ENCODE results near the gene GPR132.
"Not testable (repeated sequence)": the region's sequence is repeated elsewhere in the genome, so short reads cannot be mapped to it uniquely, and the experiment has no call there.

GPR132 gene, protein sequence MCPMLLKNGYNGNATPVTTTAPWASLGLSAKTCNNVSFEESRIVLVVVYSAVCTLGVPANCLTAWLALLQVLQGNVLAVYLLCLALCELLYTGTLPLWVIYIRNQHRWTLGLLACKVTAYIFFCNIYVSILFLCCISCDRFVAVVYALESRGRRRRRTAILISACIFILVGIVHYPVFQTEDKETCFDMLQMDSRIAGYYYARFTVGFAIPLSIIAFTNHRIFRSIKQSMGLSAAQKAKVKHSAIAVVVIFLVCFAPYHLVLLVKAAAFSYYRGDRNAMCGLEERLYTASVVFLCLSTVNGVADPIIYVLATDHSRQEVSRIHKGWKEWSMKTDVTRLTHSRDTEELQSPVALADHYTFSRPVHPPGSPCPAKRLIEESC

DNA sequence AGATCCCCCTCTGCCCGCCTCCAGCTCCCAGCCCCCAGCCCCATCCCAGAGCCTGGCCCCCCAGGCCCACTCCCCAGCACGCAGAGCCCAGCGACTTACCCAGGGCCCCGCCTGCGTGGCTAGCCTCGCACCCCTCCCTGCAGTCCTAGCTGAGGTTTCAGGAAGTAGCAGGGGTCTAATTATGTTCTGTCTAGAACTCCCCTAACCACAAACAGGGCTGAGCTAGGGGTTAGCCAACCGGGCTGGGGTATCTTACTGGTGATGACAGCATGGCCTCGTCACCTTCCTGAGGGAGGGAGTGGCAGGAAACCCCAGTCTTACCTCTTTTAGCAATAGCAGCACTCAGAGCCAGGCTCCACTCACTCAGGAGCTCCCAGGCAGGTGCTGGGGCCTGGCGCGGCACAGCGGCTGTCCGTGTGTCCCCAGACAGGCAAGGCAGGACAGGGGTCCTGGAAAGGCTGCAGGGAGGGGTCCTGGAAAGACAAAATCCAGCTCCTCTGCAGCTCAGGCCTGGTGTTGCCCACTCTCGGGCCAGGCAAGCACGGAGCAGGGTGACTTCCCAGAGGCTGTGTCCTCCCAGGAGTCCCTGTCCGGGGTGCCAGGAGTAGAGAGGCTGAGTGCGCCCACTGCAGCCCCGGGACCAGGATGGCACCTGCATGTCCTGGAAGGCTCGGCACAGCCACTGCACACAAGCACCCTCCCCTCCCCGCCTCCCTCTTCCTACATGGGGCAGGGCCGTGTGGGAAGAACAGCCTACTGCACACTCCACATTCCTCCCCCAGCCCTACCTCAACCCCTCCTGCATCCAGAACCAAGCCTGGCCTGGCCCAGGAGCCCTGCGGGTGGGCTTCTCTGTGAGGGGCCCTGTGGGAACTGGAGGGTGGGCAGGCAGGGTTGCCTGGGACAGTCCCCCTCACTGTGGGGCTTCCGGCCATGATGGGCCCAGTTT lies at the start of gene GPR132:
TSS of gene GPR132 (minus strand) at position 151 of the 949 bp plus-strand sequence. CDS start 10,010 bp downstream, outside the sequence.
- no peak for DNase-seq

DNA sequence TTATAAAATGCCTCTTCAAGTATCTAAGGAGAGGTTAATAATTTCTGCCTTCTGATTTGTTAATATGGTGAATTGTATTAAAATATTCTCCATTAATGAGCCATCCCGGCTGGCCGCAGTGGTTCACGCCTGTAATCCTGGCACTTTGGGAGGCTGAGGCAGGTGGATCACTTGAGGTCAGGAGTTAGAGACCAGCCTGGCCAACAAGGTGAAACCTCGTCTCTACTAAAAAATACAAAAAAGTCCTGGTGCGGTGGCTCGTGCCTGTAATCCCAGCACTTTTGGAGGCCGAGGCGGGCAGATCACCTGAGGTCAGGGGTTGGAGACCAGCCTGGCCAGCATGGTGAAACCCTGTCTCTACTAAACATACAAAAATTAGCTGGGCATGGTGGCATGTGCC lies 44.0 kb upstream of the GPR132 start:
- DNase-seq, result not testable (repeated sequence)

DNA sequence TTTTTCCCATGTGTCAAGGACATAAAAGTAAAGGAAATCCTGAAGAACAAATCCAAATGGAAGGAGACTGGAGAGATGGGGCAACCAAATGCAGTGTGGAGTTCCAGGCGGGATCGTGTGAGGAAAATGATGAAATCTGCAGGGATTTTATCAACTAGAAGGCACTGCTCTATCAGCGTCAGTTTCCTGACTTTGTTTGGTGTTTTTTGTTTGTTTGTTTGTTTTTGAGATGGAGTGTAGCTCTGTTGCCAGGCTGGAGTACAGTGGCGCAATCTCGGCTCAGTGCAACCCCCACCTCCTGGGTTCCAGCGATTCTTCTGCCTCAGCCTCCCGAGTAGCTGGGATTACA lies 43.3 kb upstream of the GPR132 start:
- DNase-seq, result no peak

DNA sequence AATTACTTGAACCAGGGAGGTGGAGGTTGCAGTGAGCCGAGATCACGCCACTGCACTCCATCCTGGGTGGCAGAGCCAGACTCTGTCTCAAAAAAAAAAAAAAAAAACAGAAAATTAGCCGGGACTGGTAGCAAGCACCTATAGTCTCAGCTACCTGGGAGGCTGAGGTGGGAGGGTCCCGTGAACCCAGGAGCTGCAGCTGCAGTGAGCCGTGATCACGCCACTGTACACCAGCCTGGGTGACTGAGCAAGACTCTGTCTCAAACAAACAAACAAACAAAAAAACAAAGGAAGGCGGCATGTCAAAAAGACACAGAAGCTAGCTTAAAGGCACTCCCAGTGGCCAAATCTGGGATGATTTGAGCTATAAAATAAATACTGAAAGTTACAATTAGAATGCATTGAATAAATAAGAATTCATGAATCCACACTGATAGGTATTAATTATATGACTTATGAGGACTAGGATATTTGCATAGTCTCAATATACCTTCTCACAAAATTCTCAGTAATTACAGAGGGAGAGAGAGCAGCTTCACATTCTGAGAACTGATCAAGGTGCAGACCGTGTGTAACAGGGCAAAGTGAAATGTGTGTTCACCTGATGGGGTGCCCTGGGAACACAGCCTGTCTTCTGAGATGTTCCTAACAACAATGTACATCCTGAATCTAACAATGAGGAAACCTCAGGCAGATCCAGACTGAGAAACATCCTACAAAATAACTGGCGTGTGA lies 42.7 kb upstream of the GPR132 start:
- DNase-seq, result no peak

DNA sequence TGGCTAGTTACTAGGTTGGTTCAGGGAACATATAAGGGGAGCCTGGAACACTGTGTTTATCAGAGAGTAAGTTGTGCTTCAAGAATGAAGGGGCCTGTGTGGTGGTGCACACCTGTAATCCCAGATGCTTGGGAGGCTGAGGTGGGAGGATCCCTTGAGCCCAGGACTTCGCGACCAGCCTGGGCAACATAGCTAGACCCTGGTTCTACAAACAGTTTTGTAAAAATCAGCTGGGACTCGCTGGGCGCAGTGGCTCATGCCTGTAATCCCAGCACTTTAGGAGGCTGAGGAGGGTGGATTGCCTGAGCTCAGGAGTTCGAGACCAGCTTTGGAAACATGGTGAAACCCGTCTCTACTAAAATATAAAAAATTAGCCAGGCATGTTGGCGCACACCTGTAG lies 42.1 kb upstream of the GPR132 start:
- no peak for DNase-seq

DNA sequence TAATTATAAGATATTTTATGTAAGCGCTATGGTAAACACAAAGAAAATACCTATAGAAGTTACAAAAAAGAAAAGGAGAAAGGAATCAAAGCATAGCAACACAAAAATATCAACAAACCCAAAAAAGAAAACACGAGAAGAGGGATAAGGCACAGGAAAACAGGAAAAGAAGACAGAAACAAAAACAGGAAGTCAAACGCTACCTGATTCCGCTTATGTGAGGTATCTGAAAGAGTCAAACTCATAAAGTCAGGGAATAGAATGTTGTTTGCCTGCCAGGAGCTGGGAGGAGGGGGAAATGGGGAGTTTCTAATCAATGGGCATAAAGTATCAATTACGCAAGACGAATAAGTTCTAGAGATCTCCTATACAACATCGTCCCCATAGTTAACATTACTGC lies 39.9 kb upstream of the GPR132 start:
- no peak for DNase-seq

DNA sequence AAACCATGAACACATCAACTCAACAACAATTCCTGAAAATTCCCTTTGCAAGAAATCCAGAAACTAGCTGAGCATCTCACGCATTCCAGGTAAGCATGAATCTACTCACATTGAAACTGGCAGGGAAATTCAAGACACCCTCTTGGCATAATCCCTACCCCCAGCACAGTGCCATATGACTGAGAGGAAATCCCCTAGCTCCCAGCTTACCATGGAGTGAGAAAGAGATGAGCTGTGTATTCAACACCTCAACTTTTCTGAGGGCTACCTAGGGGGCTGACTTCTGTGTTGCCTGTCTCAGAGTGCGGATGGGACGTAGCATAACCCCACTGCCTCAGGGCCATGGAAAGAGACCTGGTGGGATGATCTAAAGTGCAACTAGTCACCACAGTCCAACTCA lies 37.7 kb upstream of the GPR132 start:
- DNase-seq, result no peak

DNA sequence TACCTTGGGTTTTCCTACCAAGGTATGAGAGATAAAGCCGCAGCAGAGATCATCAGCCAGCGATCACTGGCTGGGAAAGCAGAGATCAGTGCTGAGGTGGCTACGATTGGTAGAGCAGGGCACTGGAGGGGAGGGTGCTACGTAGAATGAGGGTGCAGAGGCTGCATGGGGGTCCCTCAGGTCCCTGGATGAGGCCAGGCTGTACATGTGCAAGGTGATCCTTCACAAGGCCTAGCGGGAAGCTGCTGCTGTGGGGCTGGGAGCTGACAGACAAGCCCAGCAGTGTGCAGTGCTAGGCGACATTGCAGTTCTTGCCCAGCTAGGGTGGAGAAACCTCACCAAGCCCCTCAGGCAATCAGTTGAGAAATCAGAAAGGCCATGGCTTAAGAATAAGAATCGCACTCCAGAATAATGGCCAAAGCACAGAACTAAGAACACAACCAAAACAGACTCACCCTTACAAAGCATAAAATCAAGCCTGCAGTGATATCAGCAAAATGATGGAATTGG lies 37.2 kb upstream of the GPR132 start:
- DNase-seq, result no peak

DNA sequence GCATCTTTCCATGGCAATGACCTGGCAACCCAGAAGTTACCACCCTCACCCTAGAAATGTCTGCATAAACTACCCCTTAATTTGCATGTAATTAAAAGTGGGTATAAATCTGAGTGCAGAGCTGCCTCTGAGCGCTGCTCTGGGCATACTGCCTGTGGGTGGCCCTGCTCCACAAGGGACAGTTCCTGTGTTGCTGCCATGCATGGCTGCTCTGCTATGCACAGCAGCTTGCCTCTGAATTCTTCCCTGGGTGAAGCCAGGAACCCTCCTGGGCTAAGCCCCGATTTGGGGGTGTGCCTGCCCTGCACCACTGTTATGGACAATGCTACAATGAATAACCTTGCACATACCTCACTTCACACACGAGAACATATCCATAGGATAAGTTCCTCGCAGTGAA lies 35.7 kb upstream of the GPR132 start:
- no peak for DNase-seq

DNA sequence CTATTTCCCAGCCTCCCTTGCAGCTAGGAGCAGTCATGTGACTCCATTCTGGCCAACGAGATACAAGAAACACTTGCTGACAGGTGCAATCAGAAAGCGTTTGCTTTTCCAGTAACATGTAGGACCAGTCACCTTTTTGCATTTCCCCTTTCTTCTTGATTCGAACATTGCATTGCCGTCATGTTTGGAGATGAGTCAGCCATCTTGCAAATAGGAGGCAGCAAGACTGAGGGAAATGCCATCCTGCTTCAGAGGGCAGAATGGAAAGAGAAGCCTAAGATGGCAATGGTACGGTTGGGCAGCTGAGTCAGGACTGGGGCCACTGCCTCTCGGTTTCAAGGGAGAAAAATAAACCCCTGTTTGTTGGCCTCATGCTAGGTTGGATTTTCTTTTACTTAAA lies 34.5 kb upstream of the GPR132 start:
- no peak for DNase-seq

DNA sequence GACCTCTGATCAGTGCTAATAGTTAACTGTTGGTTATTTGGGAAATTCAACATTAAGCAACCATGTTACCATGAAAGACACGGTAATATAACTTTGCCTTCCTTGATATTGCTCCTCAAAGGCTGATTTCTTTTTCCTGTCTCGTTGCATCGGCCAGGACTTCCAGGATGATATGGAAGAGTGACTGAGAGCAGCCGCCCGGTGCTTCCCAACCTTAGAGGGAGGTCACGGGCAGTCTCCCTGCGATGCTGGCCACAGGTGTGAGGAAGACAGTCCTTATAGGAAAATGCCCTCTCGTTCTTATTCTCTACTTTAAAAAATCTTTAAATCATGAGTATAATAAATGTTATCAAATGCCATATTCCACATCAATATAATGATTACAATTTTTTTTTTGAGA lies 33.1 kb upstream of the GPR132 start:
- DNase-seq, result no peak

DNA sequence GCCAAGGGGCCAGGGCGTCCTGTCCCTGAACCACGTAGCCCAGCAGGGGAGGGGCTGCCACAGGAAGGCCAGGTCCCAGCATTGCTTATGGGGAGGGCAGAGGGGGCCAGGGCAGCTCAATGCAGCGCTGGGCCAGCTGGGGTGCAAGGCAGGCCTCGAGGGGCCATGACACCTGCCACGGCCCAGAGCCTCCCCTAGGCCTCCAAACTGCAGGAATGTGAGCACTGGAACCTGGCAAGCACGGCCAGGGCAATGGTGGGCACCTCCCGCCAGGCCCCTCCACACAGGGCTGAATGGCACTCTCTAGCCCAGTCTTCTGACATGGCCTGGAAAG lies 32.5 kb upstream of the GPR132 start:
- no peak for DNase-seq

DNA sequence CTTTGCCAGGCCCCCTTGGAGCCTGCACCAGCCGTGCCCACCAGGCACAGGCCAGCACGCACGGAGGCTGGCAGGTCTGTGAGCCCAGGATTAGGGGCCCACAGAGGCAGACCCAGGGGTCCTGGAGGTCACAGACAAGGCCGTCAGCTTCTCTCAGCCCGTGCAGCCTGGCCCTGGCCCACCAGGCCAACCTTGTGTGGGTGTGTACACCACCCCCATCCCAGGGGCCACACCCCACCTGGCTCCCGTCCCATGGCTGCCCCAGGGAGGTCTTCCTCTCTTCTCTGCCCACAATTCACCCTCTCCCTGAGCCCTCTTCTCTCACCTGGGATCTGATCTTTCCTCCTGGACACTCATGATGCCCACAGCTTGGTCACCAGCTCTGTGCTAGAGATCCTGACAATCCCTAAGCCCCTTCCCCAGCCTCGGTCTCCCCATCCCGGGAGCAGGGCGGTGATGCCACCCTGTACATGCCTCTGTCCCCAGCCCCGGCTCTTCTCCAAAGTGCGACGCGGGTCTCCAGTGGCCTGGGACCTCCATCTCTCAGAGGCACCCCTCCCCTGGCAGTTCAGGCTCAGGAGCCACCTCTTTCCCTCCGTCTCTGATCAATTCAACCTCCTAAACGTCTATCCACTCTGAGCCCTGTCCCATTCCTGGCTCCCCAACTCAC lies 31.1 kb upstream of the GPR132 start:
- DNase-seq, result no peak

DNA sequence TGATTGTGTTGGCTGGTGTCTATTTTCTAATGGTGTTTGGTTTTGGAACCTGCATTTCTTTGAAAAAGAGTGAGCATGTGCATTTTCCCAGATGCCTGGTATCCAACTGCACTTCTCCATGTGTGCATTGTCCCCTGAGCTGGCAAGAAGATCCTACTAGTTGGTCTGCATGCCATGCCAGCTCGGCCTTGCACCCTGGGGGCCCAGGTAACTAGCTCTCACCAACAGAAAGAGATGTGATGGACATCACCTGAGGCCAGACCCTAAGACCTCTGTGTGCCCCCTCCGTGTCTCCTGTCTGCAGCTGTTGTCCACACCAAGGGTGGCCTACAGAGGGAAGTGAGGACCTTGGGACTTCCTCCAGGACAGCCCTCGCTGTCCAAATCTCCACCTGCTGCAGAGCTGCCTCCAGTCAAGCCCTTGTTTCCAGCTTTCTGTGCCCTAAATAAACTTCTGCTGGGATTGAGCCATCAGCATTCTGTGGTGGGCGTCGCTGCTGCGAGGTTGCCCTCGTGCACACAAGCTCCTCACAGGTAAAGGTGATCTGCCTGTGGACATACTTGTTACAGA lies 30.1 kb upstream of the GPR132 start:
- no peak for DNase-seq

DNA sequence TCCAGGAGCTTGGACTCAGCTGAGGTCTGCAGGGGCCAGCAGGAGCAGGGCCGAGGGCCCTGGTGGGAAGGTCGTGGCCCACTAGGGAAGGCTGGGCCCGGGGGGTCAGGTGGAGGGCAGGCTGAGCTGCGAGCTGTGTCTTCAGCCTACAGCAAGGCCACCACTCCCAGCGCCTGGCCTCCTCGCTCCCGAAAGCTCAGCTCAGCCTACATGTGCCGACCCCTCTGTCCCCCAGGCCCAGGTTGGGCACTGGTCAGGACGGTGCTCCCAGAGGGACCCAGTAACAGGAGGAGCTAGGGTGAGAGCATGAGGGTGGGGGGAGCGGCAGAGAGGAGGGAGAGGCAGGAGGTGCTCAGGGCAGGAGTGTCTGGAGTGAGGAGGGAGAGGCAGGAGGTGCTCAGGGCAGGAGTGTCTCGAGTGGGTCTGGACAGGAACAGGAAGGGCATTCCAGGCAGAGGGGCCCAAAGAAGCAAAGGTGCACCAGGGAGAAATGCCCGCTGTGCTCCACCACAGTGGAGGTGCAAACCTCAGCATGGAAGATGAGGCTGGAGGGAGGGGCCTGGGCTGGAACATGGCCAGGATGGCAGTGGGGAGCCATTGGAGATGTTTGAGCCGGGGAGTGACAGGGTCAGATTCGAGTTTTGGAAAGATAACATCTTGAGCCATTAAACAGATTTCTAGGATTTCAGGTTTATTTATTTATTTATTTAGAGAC lies 29.1 kb upstream of the GPR132 start:
- DNase-seq, result no peak

DNA sequence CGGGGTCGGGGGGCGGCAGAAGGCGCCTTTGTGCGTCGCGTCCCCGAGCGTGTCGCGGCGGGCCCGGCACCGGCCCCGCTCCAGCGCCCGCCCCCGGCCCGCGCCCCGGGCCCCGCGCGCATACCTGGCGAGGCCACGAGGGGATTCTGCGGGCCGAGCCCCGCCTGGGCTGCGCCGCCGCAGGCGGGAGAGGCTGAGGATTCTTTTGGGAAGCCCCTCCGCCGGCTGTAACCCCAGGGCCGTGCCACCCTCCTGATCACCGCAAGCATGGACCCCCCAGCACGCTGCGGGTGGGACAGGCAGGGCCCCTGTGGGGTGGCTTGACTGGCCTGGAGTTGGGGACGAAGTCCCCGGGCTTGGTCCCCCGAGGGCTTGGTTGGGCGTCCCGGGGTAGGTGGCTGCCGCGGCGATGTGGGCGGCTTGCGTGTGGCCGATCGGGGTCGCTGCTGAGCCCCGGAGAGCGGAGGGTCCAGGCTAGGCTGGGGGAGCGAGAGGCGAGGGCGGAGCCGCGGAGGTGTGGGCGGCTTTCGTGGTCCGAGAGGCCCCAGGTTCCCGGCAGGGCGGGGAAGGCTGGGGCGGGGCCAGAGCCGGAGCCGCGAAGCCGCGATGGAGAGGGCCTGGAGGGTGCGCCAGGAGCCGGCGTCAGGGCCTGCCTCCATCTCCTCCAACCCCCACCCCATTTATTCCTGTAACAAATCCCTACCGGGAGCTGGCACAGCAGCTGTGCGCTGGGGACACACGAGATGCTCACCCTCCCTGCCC lies 28.4 kb upstream of the GPR132 start:
- DNase-seq, result peak; percentile 88

DNA sequence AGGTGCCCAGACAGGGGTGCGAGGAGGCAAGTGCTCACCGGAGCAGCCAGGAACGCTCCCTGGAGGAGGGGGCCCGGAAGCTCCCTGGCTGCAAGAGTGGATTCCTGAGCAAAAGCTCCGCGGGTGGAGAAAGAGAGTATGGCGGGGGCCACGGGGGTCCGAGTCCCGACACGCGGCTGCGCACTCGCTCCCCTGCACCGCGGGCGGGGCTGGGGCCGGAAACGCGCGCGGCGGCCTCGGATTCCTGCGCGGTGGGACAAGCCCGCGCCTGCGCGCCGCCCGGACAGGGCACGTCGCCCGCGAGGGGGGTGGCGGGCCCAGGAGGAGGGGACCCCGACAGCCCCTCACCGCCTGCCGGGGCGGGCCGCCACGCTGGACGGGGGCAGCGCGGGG lies 27.8 kb upstream of the GPR132 start:
- peak; percentile 64 for DNase-seq

DNA sequence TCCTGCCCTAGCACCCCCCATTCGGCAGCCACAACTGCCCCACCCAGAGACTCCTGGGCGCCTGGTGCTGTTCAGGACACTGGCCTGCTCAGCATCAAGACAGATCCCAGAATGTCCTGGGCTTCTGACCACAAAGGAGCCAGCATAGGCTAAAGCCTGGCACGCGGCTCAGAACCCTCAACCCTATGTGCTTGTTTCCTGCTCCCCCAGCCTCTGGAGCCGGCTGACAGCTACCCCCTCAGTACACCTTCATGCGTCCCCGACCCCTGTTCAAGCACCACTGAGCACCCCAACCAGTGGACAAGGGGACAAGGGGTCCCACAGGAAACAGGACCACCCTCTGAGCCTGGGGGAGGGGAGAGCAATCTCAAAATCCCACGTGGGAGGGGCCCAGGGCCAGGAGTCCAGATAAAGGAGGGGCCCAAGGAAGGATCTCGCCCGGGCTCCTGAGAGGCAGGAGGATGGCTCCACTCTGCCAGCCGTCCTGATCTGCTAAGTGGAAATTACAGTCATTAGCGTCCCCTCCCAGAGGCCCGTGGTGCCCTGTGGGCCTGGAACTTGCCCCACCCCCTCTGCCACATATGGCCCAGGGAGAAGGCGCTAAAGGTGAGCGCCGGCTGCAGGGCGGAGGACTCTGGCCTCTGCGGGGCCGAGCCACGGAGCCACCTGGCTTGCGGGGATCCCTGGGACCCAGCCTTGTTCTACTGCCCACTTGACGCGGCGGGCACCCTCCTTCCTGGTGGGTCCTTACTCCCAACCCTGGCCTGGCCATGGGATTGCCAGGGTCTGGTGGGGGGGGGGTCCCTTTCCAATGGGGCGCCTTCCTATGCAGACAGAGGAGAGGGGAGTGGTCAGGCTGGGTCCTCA lies 27.2 kb upstream of the GPR132 start:
- DNase-seq, result peak; percentile 68

DNA sequence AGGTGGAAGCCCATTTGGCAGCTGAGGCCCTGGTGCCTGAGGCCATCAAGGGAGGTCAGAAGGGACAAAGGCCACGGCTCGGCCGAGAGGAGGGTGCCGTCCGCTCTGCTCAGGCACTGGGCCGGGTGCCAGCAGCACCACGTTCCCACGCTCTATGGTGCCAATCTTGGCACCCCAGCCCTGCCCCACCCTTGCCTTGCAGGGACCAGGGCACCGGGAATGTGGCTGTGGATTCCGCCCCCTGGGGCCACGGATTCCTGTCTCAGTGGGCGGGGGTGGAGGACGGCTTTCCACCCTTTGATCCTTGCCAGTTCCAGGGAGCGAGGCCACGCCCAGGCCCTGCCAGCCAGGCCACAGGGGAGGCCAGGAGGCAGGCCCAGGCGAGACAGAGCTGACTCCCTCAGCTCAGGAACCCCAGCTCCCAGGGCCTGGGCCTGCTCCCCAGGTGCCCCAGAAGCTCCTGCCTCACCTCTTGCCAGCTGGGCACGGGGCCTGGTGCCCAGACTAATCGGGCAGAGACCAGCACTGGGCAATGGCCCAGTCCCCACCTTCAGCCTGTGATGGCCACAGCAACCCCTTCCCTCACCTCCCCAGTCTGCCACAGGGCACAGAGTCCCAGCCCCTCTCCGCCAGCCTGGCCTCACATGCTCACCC lies 26.4 kb upstream of the GPR132 start:
- DNase-seq, result no peak
